SH-SY5Y (cell line): ENCODE data around the gene TAPBPL.

Source experiments
- GATA2 ChIP-seq: IDR thresholded peaks from 2 replicates; pipeline ENCODE4 v1.6.1; 2011; ENCODE audit warnings: mild to moderate bottlenecking, low read depth, low read length
- GATA3 ChIP-seq: IDR thresholded peaks from 2 replicates; pipeline ENCODE4 v1.6.1; 2011; ENCODE audit warnings: low read depth, mild to moderate bottlenecking, low read length, moderate library complexity

DNA sequence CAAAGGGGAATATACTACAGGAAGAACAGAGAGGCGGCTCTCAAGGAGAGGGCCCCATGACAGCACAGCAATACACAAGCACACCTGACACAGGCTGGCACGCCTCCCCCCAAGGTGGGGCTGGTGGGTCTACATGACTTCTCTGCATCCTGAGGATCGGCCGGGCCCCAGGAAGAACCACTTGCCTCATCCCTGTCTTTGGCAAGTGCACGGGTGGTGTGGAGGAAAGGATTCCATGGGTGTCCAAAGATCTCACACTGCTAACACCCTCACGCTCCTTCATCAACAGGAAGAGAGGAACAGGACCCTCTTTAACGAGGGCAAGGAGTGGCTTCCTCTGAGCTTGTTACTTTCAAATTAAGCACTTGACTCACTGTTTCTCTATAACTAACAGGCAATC is 11.4 kb downstream of the TAPBPL start:
- TF ChIP-seq GATA2 (no peak), GATA3 (no peak)
